ENCODE data around the gene CORIN. TPM values are rescaled to one million over a fixed set of nuclear protein-coding genes. Genes with fewer than 3 reads are reported as not detected.

The CORIN gene
- total and polyA plus RNA-seq, 2 experiments from 2014 or later: not detected

DNA sequence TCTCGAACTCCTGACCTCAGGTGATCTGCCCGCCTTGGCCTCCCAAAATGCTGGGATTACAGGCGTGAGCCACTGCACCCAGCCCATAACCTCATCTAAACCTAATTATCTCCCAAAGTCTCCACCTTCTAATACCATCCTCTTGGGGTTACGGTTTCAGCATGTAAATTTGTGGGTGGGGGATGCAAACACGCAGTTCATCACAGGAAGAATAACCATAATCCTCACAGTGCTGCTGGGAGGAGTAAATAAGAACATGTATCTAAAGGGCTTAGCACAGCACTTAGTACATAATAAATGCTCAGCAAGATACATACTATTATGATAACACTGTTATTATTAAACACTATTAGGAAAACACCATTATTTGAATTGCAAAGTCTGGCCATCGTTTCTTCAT, 116.4 kb downstream of the CORIN start (continued):
- TF ChIP-seq, protein P1, sequence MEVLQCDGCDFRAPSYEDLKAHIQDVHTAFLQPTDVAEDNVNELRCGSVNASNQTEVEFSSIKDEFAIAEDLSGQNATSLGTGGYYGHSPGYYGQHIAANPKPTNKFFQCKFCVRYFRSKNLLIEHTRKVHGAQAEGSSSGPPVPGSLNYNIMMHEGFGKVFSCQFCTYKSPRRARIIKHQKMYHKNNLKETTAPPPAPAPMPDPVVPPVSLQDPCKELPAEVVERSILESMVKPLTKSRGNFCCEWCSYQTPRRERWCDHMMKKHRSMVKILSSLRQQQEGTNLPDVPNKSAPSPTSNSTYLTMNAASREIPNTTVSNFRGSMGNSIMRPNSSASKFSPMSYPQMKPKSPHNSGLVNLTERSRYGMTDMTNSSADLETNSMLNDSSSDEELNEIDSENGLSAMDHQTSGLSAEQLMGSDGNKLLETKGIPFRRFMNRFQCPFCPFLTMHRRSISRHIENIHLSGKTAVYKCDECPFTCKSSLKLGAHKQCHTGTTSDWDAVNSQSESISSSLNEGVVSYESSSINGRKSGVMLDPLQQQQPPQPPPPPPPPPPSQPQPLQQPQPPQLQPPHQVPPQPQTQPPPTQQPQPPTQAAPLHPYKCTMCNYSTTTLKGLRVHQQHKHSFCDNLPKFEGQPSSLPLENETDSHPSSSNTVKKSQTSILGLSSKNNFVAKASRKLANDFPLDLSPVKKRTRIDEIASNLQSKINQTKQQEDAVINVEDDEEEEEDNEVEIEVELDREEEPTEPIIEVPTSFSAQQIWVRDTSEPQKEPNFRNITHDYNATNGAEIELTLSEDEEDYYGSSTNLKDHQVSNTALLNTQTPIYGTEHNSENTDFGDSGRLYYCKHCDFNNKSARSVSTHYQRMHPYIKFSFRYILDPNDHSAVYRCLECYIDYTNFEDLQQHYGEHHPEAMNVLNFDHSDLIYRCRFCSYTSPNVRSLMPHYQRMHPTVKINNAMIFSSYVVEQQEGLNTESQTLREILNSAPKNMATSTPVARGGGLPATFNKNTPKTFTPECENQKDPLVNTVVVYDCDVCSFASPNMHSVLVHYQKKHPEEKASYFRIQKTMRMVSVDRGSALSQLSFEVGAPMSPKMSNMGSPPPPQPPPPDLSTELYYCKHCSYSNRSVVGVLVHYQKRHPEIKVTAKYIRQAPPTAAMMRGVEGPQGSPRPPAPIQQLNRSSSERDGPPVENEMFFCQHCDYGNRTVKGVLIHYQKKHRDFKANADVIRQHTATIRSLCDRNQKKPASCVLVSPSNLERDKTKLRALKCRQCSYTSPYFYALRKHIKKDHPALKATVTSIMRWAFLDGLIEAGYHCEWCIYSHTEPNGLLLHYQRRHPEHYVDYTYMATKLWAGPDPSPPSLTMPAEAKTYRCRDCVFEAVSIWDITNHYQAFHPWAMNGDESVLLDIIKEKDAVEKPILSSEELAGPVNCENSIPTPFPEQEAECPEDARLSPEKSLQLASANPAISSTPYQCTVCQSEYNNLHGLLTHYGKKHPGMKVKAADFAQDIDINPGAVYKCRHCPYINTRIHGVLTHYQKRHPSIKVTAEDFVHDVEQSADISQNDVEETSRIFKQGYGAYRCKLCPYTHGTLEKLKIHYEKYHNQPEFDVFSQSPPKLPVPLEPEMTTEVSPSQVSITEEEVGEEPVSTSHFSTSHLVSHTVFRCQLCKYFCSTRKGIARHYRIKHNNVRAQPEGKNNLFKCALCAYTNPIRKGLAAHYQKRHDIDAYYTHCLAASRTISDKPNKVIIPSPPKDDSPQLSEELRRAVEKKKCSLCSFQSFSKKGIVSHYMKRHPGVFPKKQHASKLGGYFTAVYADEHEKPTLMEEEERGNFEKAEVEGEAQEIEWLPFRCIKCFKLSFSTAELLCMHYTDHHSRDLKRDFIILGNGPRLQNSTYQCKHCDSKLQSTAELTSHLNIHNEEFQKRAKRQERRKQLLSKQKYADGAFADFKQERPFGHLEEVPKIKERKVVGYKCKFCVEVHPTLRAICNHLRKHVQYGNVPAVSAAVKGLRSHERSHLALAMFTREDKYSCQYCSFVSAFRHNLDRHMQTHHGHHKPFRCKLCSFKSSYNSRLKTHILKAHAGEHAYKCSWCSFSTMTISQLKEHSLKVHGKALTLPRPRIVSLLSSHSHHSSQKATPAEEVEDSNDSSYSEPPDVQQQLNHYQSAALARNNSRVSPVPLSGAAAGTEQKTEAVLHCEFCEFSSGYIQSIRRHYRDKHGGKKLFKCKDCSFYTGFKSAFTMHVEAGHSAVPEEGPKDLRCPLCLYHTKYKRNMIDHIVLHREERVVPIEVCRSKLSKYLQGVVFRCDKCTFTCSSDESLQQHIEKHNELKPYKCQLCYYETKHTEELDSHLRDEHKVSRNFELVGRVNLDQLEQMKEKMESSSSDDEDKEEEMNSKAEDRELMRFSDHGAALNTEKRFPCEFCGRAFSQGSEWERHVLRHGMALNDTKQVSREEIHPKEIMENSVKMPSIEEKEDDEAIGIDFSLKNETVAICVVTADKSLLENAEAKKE (CRISPR knock-in tag; IDR thresholded peaks at IDR 0.05): no peak
- TF ChIP-seq JUNB (IDR thresholded peaks at IDR 0.05; ENCODE audit: unreplicated experiment) (no peak), ZNF331 (CRISPR knock-in tag; IDR thresholded peaks at IDR 0.05; ENCODE audit: low read depth) (no peak), CREB1 (CRISPR knock-in tag; IDR thresholded peaks at IDR 0.05; ENCODE audit: low read depth) (no peak), POLR2AphosphoS5 (IDR thresholded peaks at IDR 0.05; ENCODE audit: low read depth) (no peak)

DNA sequence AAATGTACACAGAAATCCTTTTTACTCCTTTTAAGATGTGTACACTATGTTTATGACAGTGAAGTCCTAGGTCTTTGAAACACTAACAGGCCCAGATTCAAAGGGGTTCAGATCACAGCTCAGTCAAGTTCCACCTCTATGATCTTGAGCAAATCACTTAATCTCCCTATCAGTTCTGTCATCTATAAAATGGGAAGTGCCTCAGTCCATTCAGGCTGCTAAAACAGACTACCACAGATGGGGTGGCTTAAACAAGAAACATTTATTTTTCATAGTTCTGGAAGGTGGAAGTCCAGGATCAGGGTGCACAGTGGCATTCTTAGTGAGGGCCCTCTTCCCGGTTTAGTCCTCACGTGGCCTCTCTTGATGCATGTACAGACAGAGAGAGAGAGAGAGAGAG, 117.1 kb downstream of the CORIN start:
- H3K4me2 ChIP-seq: no peak overlapping the region
- Mint-ChIP-seq H3K27me3 (ENCODE audit: insufficient read depth, low read depth, poor library complexity) (no peaks in the 10 kb centered on the region), H3K36me3 (ENCODE audit: low read depth) (no peaks in the 10 kb centered on the region), H3K27ac (no peak overlapping the region), H3K9me3 (no peaks in the 10 kb centered on the region), H3K4me3 (no peak overlapping the region), H3K4me1 (peaks cover 23% of the 10 kb centered on the region; the same call in 2 of the 3 replicates)
- H2AFZ ChIP-seq: no peak overlapping the region
- ATAC-seq (no peak), DNase-seq (ENCODE audit: low spot score) (no peak)
- no peak overlapping the region for H3K4me3 ChIP-seq
- no peaks in the 10 kb centered on the region for H4K20me1 ChIP-seq (replicated peaks; ENCODE audit: insufficient read depth)
- H3K4me1 ChIP-seq (ENCODE audit: insufficient read depth): peaks cover 23% of the 10 kb centered on the region
- H3K79me2 ChIP-seq (replicated peaks; ENCODE audit: insufficient read depth): no peaks in the 10 kb centered on the region
- H3K27ac ChIP-seq (ENCODE audit: low read depth): no peak overlapping the region
- H3K27me3 ChIP-seq (ENCODE audit: insufficient read depth): no peaks in the 10 kb centered on the region
- H3F3A ChIP-seq (replicated peaks; ENCODE audit: low read depth): no peaks in the 10 kb centered on the region
- H3K36me3 ChIP-seq (ENCODE audit: insufficient read depth): no peaks in the 10 kb centered on the region
- H3K9me2 ChIP-seq (ENCODE audit: insufficient read depth): no peaks in the 10 kb centered on the region
- TF ChIP-seq EZH2phosphoT487 (IDR thresholded peaks at IDR 0.05; ENCODE audit: unreplicated experiment) (no peak), ZNF331 (CRISPR knock-in tag; IDR thresholded peaks at IDR 0.05; ENCODE audit: low read depth) (no peak), CREB1 (CRISPR knock-in tag; IDR thresholded peaks at IDR 0.05; ENCODE audit: low read depth) (no peak)
- TF ChIP-seq, protein P1 (CRISPR knock-in tag; IDR thresholded peaks at IDR 0.05): no peak
- TF ChIP-seq, protein P2, sequence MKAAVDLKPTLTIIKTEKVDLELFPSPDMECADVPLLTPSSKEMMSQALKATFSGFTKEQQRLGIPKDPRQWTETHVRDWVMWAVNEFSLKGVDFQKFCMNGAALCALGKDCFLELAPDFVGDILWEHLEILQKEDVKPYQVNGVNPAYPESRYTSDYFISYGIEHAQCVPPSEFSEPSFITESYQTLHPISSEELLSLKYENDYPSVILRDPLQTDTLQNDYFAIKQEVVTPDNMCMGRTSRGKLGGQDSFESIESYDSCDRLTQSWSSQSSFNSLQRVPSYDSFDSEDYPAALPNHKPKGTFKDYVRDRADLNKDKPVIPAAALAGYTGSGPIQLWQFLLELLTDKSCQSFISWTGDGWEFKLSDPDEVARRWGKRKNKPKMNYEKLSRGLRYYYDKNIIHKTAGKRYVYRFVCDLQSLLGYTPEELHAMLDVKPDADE (IDR thresholded peaks at IDR 0.05): no peak

Measured in GM23338 (cell line).